Smooth muscle cell of bladder (primary cell): Measurements from ENCODE around the gene JTB. TPM values are rescaled to one million over a fixed set of nuclear protein-coding genes. Genes with fewer than 3 reads are reported as not detected.

Source experiments
- total RNA-seq: library from RNA; depleted of rRNA; stranded (reverse); fragments of >200 nt; gene quantifications from 2 replicates; pipeline ENCODE4 v1.2.3, GENCODE V29; 2014

JTB gene
- 130 and 163 TPM in 2 replicates for total RNA-seq

GRCh38 chr1:153977250-153978240 is at the start of gene JTB:
TSS of gene JTB (minus strand) at chr1:153977674. CDS start at chr1:153977252, 422 bp downstream.

GRCh38 chr1:153990468-153991150 is 13.1 kb upstream of the JTB start, which contains the start of gene RPS27:
TSS of gene RPS27 (plus strand) at chr1:153990762. CDS start at chr1:153990797, 35 bp downstream.

DNA sequence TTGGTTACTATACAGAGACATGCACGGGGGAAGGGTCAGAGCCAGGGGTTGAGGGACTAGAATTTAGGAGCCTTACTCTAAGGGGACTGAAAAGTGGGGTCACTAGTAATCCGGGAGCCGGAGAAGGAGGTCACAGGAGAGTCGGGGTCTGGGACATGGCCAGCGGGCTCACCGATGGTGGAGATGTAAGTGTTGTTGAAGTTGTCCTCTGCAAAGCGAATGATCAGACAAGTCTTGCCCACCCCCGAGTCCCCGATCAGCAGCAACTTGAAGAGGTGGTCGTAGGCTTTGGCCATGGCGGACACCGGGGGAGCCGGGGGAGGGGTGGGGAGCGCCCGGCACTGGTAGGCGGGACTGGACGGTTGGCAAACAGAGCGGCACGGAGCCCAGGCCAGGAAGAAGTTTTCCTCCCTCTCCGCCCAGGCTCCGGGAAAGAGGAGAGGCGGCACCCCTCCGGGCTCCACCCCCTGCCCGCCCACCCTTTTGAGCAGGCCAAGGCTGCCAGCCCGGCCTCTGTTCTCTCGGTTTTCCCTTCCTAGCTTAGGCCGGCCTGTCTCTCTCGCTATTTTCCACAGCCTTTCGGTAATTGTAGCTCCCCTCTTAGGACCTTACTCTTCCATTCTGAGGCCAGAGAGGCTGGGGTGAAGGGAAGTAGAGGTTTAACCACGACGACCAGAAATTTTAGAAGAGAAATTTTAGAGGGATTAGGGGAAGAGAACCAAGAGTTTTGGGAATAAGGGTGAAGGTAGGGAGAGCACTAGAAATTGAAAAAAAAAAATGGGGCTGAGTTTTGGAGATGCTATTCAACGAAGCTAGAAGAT is 8.7 kb upstream of the JTB start, which contains the start of gene RAB13:
TSS of gene RAB13 (minus strand) at position 399 of the 821 bp plus-strand sequence. CDS start at position 296, 103 bp downstream.

GRCh38 chr1:153967107-153967999 is 10.1 kb downstream of the JTB start, which contains the start of gene CREB3L4:
TSS of gene CREB3L4 (plus strand) at chr1:153967902. CDS start at chr1:153968526, 624 bp downstream.

DNA sequence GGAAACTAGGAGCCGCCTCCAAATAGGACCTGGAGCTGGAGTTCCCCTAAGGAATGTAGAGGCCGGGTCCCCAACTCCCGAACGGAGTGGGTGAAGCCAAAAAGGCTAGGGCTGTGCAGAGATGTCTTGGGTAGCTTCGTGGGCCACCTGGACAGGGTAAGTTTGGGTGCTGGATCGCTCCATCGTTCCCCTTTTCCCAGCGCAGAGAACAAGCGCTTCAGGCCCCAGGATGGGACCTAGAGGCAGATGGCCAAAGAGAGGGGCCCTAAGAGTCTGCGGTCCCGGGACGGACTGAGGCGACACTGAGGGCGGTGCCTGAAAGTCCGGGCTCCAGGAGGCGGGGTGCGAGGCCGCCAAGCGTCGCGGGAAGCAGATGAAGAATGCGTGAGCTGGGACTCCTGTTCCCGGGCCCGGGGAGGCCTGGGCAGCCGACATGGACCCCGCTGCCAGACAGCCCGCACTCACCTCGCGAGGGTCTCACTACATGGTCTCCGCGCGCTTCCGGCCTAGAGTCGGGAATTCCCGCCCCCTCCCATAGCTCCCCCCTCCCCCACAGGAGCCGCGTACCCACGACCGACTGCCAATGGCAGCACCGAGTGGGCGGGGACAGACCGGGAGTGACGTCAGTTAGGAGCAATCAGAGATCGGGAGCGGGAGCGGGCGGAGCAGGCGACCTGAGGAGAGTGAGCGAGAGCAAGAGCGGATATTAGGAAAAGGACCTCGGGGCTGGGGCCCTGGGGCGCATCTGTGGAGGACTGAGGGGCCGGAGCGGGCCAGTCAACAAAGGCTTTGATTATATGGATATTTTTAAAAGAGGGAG is 14.2 kb downstream of the JTB start, which contains the start of gene SLC39A1:
TSS of gene SLC39A1 (minus strand) at position 508 of the 820 bp plus-strand sequence. CDS start 822 bp downstream, outside the sequence.

GRCh38 chr1:153958111-153958960 is 19.1 kb downstream of the JTB start, which contains the start of gene CRTC2:
TSS of gene CRTC2 (minus strand) at chr1:153958612. CDS start at chr1:153958497, 115 bp downstream.

DNA sequence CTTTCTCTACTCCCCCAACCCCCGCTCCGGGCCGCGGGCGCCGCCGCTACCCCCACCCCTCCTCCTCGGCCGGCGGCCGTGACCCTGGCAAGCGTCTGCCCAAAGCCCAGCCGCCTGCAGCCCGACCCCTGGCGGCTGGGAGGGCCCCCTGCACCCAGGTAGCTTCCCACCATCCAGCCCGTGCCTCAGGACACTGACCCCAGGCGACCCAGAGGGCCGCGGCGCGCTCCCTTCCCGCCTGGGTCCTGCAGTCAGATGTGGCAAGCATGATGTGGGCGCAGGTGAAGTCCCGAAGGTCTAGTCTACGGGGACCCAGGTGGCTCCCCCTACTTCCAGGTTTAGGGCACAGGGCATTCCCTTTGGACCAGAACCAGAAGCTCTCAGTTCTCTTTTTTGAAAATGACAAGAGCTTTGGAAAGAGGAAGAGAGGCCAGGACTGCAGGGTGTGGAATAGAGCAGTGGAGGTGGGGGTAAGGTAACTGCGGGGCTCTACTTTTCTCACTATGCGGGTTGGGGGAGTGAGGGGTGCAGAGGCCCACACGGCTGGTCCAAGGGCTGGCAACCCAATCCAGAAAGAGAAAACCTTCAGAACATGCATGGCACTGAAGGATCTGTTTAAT is 30.7 kb downstream of the JTB start, which contains the start of gene DENND4B:
TSS of gene DENND4B (minus strand) at position 97 of the 620 bp plus-strand sequence. CDS start 2,344 bp downstream, outside the sequence.

Other genes starting within 250 kb of the JTB start
- gene INTS3, start 249.6 kb downstream of the JTB start, total RNA-seq = 18.3 and 24.3 TPM in 2 replicates
- gene SLC27A3, start 202.3 kb downstream of the JTB start, total RNA-seq = 9.8 and 16.3 TPM in 2 replicates
- gene GATAD2B, start 54.7 kb downstream of the JTB start, total RNA-seq = 2.0 and 2.5 TPM in 2 replicates
- gene DENND4B, start 31.0 kb downstream of the JTB start, total RNA-seq = 10.2 and 14.4 TPM in 2 replicates
- gene CRTC2, start 19.1 kb downstream of the JTB start, total RNA-seq = 2.6 and 3.1 TPM in 2 replicates
- gene SLC39A1, start 14.1 kb downstream of the JTB start, total RNA-seq = 83.2 and 92.6 TPM in 2 replicates
- gene CREB3L4, start 9.8 kb downstream of the JTB start, total RNA-seq = 5.1 and 6.4 TPM in 2 replicates
- gene RAB13, start 8.7 kb upstream of the JTB start, total RNA-seq = 75.2 and 88.0 TPM in 2 replicates
- gene RPS27, start 13.1 kb upstream of the JTB start, total RNA-seq = 2,930 and 3,644 TPM in 2 replicates
- under 0.01 and 0.18 TPM in 2 replicates for gene NUP210L, start 177.4 kb upstream of the JTB start, total RNA-seq
- 242 and 248 TPM in 2 replicates for gene TPM3, start 214.4 kb upstream of the JTB start, total RNA-seq
- gene CFAP141, start 228.7 kb upstream of the JTB start, total RNA-seq = not detected in 2 replicates
- 40.5 and 55.8 TPM in 2 replicates for gene UBAP2L, start 243.3 kb upstream of the JTB start, total RNA-seq